SK-N-MC (cell line): ENCODE data around the gene PNMA1.

Experiments
- DNase-seq: peaks from one replicate; pipeline ENCODE4 v3.0.0-alpha.2; 2011; ENCODE audit warnings: low read depth, low spot score
- H3K27ac ChIP-seq: fragments of 200-600 bp; sonication (generic); 2 replicates; pipeline ENCODE4 v1.5.1; 2016; ENCODE audit warnings: mixed run types
- H3K36me3 ChIP-seq: fragments of 200-600 bp; sonication (generic); 2 replicates; pipeline ENCODE4 v1.6.1; 2017; ENCODE audit warnings: antibody characterized with exemption, low read length, mixed read lengths; ENCODE audit not compliant: insufficient read depth
- H3K4me3 ChIP-seq: fragments of 200-600 bp; sonication (generic); 2 replicates; pipeline ENCODE4 v1.5.1; 2016
- H3K9ac ChIP-seq: fragments of 200-600 bp; sonication (generic); 2 replicates; pipeline ENCODE4 v1.8.0; 2017; ENCODE audit warnings: mixed run types, mixed read lengths; ENCODE audit not compliant: insufficient read length
- H3K9me3 ChIP-seq: fragments of 200-600 bp; sonication (generic); 2 replicates; pipeline ENCODE4 v1.6.1; 2017; ENCODE audit warnings: low read depth, mild to moderate bottlenecking, antibody characterized with exemption, low read length, moderate library complexity, mixed read lengths
- EZH2 ChIP-seq: fragments of 200-600 bp; sonication (generic); IDR thresholded peaks from one replicate; pipeline ENCODE4 v1.6.1; 2017; ENCODE audit warnings: antibody characterized with exemption
- FOXP2 ChIP-seq: optimal IDR thresholded peaks from 2 replicates; pipeline ENCODE3; 2011; ENCODE audit warnings: mild to moderate bottlenecking, moderate library complexity; ENCODE audit not compliant: insufficient read depth; ENCODE audit errors: extremely low read length, control extremely low read depth
- POLR2AphosphoS5 ChIP-seq: IDR thresholded peaks from 2 replicates; pipeline ENCODE4 v1.6.1; 2012; ENCODE audit warnings: mild to moderate bottlenecking, low read depth, low read length, borderline replicate concordance

PNMA1 gene

GRCh38 chr14:73745571-73746519 lies 31.7 kb upstream of the PNMA1 start:
- TF ChIP-seq FOXP2: no peak
- TF ChIP-seq EZH2: no peak
- no peak for TF ChIP-seq POLR2AphosphoS5
- H3K9me3 ChIP-seq: no peaks in the 10 kb centered on the region
- peak overlapping the region; percentile 43 for H3K4me3 ChIP-seq
- H3K36me3 ChIP-seq: no peaks in the 10 kb centered on the region
- no peak for DNase-seq
- peak overlapping the region; percentile 74 for H3K27ac ChIP-seq
- no peak overlapping the region for H3K9ac ChIP-seq

DNA sequence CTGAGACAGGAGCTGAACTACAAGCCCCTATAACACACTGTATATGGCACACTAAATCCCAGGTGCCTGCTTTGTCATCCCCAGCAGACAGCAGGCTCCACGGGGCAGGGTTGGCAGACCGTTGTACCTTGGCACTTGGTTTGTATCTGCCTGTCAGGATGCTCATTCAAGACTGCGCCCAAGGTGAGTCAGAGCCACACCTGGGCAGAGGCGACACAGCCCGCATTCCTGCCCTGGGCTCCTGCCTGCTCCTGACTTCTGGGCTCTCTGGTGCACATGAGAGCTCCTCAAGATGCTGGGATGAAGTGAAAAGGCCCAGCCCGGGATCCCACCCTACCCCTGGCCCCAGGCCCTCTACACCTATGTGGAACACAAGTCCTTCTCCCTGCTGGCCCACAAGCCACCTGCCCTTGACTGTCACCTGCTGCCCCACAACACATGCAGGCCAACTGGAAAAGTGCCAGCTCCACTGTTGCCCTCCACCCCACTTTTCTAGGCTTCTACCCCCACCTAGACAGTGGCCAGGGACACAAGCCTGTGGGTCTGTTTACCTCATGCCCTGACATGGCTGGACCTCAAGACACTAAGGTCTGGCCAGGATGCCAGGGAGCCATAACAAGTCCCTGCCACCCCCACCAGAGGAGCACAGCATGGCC lies 30.8 kb upstream of the PNMA1 start:
- H3K4me3 ChIP-seq: no peak overlapping the region
- DNase-seq: no peak

DNA sequence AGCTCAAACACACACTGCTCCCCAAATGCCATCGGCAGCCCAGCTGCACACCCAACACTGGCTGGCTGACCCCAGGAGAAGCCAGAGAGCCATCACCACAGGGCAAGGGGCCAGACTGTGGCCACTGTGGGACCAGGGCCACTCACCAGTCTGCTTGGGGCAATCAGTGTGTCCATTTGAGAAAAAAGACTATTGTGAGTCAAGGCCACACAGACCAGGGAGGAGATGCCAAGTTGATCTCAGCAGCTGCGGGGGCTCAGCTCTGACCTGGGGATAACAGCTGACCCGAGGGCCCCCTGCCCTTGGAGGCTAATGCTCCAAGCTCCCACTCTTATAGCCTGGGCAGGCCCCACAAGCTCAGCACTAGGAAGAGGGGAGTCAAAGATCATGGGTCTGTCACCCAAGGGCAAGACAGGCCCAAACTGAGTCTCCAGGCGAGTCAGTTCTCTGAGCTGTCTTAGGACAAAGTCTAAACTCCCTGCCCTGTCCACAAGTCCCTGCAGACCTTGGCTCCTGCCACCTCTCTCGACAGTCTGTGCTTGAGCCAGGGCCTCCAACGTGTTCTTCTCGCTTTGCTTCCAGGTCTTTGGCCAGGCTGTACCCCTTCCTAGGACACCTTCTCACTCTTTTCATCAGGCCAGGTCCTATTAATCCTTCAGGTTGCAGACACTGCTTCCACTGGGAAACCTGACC lies 30.1 kb upstream of the PNMA1 start:
- Histone ChIP-seq H3K27ac (no peak overlapping the region), H3K4me3 (no peak overlapping the region), H3K9me3 (no peaks in the 10 kb centered on the region), H3K9ac (no peak overlapping the region), H3K36me3 (no peaks in the 10 kb centered on the region; the same call in 1 of the 2 replicates)
- no peak for DNase-seq
- TF ChIP-seq EZH2 (no peak), FOXP2 (no peak), POLR2AphosphoS5 (no peak)

More for the DNA sequence above, 30.8 kb upstream of the PNMA1 start:
- H3K27ac ChIP-seq: no peak overlapping the region
- no peak for TF ChIP-seq FOXP2
- no peak for TF ChIP-seq POLR2AphosphoS5
- no peak for TF ChIP-seq EZH2
- H3K9ac ChIP-seq: no peak overlapping the region
- H3K9me3 ChIP-seq: no peaks in the 10 kb centered on the region
- no peaks in the 10 kb centered on the region for H3K36me3 ChIP-seq

DNA sequence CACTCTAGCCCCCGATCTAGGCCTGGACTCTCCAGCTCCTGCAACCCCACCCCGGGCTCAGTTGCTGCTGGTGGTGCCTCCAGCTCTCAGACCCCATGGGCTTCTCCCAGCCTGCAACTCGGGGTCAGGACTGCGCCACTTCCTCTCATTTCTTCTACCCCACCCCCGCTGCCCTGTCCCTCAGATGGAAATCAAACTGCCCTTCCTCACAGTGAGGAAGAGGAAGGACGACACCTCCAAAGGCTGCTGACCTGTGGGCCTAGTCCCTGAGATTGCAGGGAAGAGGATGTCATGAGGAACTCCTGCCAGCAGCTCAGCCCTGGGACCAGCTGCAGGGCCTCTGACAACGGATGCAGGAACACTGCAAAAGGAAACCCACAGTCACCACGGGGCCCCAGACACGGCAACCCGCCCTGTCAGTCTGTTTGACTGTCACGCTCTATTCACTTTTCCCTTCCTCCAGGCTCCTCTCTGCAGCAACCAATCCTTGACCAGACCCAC lies 29.3 kb upstream of the PNMA1 start:
- H3K9me3 ChIP-seq: no peaks in the 10 kb centered on the region
- no peak for TF ChIP-seq FOXP2
- no peak for TF ChIP-seq POLR2AphosphoS5
- no peak for TF ChIP-seq EZH2
- H3K27ac ChIP-seq: 0 out of 2 replicates have a peak overlapping the region, but pooled peaks have one; percentile 92
- DNase-seq: no peak
- no peak overlapping the region for H3K4me3 ChIP-seq
- no peak overlapping the region for H3K9ac ChIP-seq
- peaks cover 3% of the 10 kb centered on the region; the same call in 1 of the 2 replicates for H3K36me3 ChIP-seq

DNA sequence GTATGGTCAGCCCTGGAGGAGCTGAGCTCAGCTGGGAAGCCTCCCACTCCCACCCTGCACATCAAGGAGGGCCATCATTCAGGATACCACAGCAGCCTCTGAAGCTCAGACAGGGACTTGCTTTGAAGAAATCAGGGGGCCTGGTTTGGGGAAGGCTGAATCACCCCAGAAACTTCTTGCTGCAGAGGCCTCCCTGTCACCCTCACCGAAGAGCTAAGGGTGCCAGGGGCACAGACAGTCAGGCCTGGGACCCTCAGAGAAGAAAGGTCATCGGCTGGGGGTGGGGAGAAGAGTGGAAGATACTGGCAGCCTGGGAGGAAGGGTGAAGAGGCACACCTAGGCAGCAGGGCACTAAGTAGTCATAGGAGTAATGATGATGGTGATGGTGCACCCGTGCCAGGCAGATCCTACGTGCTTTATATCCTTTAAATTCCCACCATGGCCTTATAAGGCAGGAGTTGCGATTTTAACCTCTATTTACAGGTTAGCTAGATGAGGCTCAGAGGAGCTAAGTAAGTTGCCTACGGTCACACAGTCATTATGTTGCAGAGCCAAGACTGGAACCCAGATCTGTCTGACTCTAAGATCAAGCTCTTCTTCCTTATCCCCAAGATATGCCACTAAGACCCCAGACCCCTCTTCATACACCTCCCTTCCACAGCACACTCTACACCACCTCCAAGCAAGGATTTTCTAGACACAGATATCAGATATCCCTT lies 28.5 kb upstream of the PNMA1 start:
- H3K9ac ChIP-seq: peak overlapping the region; percentile 59
- no peaks in the 10 kb centered on the region for H3K9me3 ChIP-seq
- H3K36me3 ChIP-seq: peaks cover 7% of the 10 kb centered on the region; the same call in 1 of the 2 replicates
- H3K27ac ChIP-seq: peak overlapping the region; percentile 92
- H3K4me3 ChIP-seq: peak overlapping the region; percentile 74
- DNase-seq: no peak
- TF ChIP-seq FOXP2: no peak
- no peak for TF ChIP-seq EZH2
- no peak for TF ChIP-seq POLR2AphosphoS5

DNA sequence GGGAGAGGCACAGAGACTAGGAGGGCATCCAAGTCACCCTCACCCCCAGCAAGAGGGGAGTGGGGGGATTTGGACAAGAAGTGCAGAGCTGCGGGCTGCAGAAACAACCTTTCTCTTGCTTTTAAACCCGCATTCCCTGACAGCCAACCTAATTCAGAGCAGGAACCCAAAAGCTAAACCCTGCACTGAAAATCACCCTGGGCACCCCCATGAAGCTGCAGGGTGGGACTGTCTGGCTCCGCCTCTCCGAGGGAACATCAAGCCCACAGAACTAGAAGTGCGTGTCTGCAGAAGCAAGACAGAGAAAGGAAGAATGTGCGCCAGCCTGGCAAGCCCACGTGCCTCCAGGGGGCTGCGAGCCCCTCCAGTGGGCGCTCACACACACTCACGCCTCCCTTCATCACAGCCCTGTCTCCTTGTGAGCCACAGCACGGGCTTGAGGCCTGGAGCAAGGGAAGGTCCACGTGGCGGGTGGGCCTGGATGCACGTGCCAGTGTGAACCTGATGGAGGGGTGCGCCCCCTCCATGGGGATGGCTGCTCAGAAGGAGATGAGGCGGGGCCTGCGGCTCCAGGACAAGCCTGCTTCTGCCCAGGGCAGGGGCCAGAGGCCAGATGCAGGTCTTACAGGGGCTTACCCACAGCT lies 27.8 kb upstream of the PNMA1 start:
- no peak for TF ChIP-seq FOXP2
- no peak for TF ChIP-seq EZH2
- TF ChIP-seq POLR2AphosphoS5: peak; percentile 64
- H3K36me3 ChIP-seq: peaks cover 9% of the 10 kb centered on the region; the same call in 1 of the 2 replicates
- peak overlapping the region; percentile 59 for H3K9ac ChIP-seq
- no peak for DNase-seq
- H3K27ac ChIP-seq: peak overlapping the region; percentile 92
- H3K9me3 ChIP-seq: no peaks in the 10 kb centered on the region
- H3K4me3 ChIP-seq: peak overlapping the region; percentile 74

- Histone ChIP-seq H3K9ac (peak overlapping the region; percentile 59), H3K27ac (peak overlapping the region; percentile 92), H3K9me3 (no peaks in the 10 kb centered on the region), H3K36me3 (peaks cover 13% of the 10 kb centered on the region; the same call in 1 of the 2 replicates), H3K4me3 (peak overlapping the region; percentile 74)
- no peak for DNase-seq
- no peak for TF ChIP-seq FOXP2
- no peak; the same call in 1 of the 2 replicates for TF ChIP-seq POLR2AphosphoS5
- TF ChIP-seq EZH2: no peak
Observed at GRCh38 chr14:73741386-73741875, 27.2 kb upstream of the PNMA1 start.
